Spleen (tissue), 11 donors: Measurements from ENCODE around the gene HOXD4. TPM values are rescaled to one million over a fixed set of nuclear protein-coding genes. Genes with fewer than 3 reads are reported as not detected.

Experiments
- DNase-seq: peaks from one replicate; pipeline ENCODE4 v3.0.0-alpha.2; 2020
- H3K27ac ChIP-seq, 8 donors: fragments of 200-600 bp; sonication (generic) in 7 of 8; 1 replicate in 4 of 8; 2 replicates in 4 of 8; pipeline versions ENCODE4 v1.5.0 to v1.8.0; 2016 to 2021; ENCODE audit warnings: inconsistent platforms in 4 of 8, mild to moderate bottlenecking in 4 of 8, moderate library complexity in 1 of 8
- H3K27me3 ChIP-seq, 7 donors: fragments of 200-600 bp; sonication (generic) in 6 of 7; replicated peaks in 1 of 7; 1 replicate in 4 of 7; 2 replicates in 3 of 7; pipeline versions ENCODE4 v1.5.0 to v1.8.0; 2016 to 2021; ENCODE audit warnings: inconsistent platforms in 3 of 7, mild to moderate bottlenecking in 1 of 7
- H3K36me3 ChIP-seq, 6 donors: fragments of 200-600 bp; sonication (generic) in 5 of 6; 1 replicate in 4 of 6; 2 replicates in 2 of 6; pipeline versions ENCODE4 v1.5.0 to v1.8.0; 2016 to 2021; ENCODE audit warnings: inconsistent platforms in 2 of 6
- H3K4me1 ChIP-seq, 6 donors: fragments of 200-600 bp; sonication (generic) in 5 of 6; 1 replicate in 3 of 6; 2 replicates in 3 of 6; pipeline versions ENCODE4 v1.5.0 to v1.8.0; 2016 to 2021; ENCODE audit warnings: inconsistent platforms in 3 of 6
- H3K4me3 ChIP-seq, 8 donors: fragments of 200-600 bp; sonication (generic) in 7 of 8; 1 replicate in 4 of 8; 2 replicates in 4 of 8; pipeline versions ENCODE4 v1.5.0 to v1.8.0; 2016 to 2021; ENCODE audit warnings: inconsistent platforms in 4 of 8, mild to moderate bottlenecking in 4 of 8, moderate library complexity in 2 of 8
- H3K9me3 ChIP-seq, 8 donors: fragments of 200-600 bp; sonication (generic) in 7 of 8; 1 replicate in 4 of 8; 2 replicates in 4 of 8; pipeline versions ENCODE4 v1.5.0 to v1.8.0; 2016 to 2021; ENCODE audit warnings: inconsistent platforms in 4 of 8
- POLR2A ChIP-seq, 3 donors: fragments of 450-650 bp; IDR thresholded peaks; one replicate each; pipeline ENCODE4 v1.5.1; 2017; ENCODE audit warnings: antibody characterized with exemption in 3 of 3, mild to moderate bottlenecking in 1 of 3
- POLR2AphosphoS5 ChIP-seq, 3 donors: sonication (generic); formaldehyde crosslinking; IDR thresholded peaks; one replicate each; pipeline ENCODE4 v1.5.1; 2017; ENCODE audit warnings: antibody characterized with exemption in 3 of 3
- WGBS, 5 donors: extraction: QIAGEN DNeasy Blood & Tissue Kit in 3 of 5; methylation state at CpG; one replicate each; pipeline versions ENCODE4 v1.1.5 to v1.1.7; 2013 to 2018; 5-methylcytosine and 5-hydroxymethylcytosine counted together
- intact Hi-C: fragments of 100-400 bp; cut with DNase I; formaldehyde crosslinking; loops from one replicate; pipeline ENCODE4 v1.15.0; 2023; ENCODE audit warnings: low total_unique reads
- microRNA-seq, 3 donors: library from miRNA; unstranded; fragments of <30 nt; microRNA quantifications; one replicate each; pipeline versions ENCODE4 to v1.1.0, GENCODE V29; 2019 to 2020
- polyA plus RNA-seq, 3 donors: library from polyadenylated mRNA; stranded (reverse); fragments of 200-250 nt; gene quantifications; one replicate each; pipeline ENCODE4 v1.2.1, GENCODE V29; 2013
- small RNA-seq, 4 donors: library from RNA; depleted of rRNA; stranded (forward); fragments of <200 nt; gene quantifications; one replicate each; pipeline ENCODE3, GENCODE V24; 2016
- total RNA-seq, 7 donors: library from RNA; depleted of rRNA in 3 of 7; stranded (reverse); fragments of >200 nt in 3 of 7; fragmentation: NEBNext Ultra II Directional in 4 of 7; extraction: Animal tissue kit (Norgen Biotek cat#: 25700) in 4 of 7; gene quantifications; one replicate each; pipeline versions ENCODE4 v1.1.0 to v1.2.1, GENCODE V29; 2016 to 2021
- TF ChIP-seq, protein P1 (sequence below), 11 experiments: fragments of 200-600 bp in 7 of 11; fragments of 450-650 bp in 4 of 11; sonication (generic) in 4 of 11; IDR thresholded peaks in 8 of 11; conservative IDR thresholded peaks in 3 of 11; 1 replicate in 7 of 11; 2 replicates in 4 of 11; pipeline versions ENCODE4 v1.4.0 to v1.8.0; 2016 to 2021; ENCODE audit warnings: antibody characterized with exemption in 11 of 11, inconsistent platforms in 4 of 11, mild to moderate bottlenecking in 1 of 11
- donor health status: healthy with polysubstance abuse.
- donor health status: DM: no; HTN: no; CAD: no; lungs with moderate emphysema.
- donor health status: DM: no; HTN: no; CAD: no.
- donor health status: Bipolar disorder and iron deficiency.
- donor health status: healthy.
- donor health status: DM: no; HTN: no; CAD: no.
- donor health status: DM: yes; HTN: yes; CAD: no.

HOXD4 gene
- total and polyA plus RNA-seq, 10 donors: 0.88 to 9.8 (median 6.5) TPM

DNA sequence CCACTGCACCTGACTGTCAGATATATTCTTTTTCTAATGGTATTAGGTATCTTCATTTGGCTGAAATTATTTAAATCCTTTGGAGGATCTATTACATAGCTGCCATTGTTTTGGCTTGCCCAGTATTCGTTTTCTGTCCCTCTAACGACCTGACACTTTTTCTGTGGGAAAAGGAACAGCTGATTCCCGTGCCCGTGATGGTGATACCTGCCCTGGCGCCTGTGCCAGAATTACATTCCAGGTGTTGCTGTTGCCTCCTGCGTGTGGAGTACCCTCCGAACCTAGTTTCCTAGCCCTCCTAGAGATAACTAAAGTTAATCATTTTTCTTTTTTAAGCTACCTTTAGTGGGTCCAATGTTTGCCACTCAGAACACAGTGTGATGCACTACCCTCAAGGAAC, 51.1 kb downstream of the HOXD4 start:
- Histone ChIP-seq H3K9me3 (peaks cover 0 to 9% (median 0%) of the 10 kb centered on the region in 8 donors), H3K36me3 (no peaks in the 10 kb centered on the region), H3K4me1 (no peaks in the 10 kb centered on the region), H3K27ac (no peak overlapping the region), H3K4me3 (no peak overlapping the region), H3K27me3 (peaks cover 0 to 70% (median 0%) of the 10 kb centered on the region in 7 donors)
- 86 to 93% (median 89%) methylated on average over 7 of the region's 7 CpGs for WGBS, 5 donors
- TF ChIP-seq POLR2AphosphoS5 (IDR thresholded peaks at IDR 0.05): no peak
- TF ChIP-seq, protein P1, sequence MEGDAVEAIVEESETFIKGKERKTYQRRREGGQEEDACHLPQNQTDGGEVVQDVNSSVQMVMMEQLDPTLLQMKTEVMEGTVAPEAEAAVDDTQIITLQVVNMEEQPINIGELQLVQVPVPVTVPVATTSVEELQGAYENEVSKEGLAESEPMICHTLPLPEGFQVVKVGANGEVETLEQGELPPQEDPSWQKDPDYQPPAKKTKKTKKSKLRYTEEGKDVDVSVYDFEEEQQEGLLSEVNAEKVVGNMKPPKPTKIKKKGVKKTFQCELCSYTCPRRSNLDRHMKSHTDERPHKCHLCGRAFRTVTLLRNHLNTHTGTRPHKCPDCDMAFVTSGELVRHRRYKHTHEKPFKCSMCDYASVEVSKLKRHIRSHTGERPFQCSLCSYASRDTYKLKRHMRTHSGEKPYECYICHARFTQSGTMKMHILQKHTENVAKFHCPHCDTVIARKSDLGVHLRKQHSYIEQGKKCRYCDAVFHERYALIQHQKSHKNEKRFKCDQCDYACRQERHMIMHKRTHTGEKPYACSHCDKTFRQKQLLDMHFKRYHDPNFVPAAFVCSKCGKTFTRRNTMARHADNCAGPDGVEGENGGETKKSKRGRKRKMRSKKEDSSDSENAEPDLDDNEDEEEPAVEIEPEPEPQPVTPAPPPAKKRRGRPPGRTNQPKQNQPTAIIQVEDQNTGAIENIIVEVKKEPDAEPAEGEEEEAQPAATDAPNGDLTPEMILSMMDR (IDR thresholded peaks at IDR 0.05 in 8 of 11, conservative IDR thresholded peaks at IDR 0.05 in 3 of 11): no peak
- no peak for TF ChIP-seq POLR2A (IDR thresholded peaks at IDR 0.05)
- no peak for DNase-seq
- intact Hi-C loops: no loop called here

Small RNA genes lying within 50 kb of the gene (microRNA-seq; reads per million reads assigned to microRNA genes)
- gene MIR10B: 20,246 to 23,982 (median 20,719) reads per million in 3 donors

Small RNA genes lying within 50 kb of the gene (small RNA-seq; reads per million reads assigned to genes)
- 129,482 to 271,741 (median 218,708) reads per million in 4 donors for gene MIR10B

Other genes starting within 250 kb of the HOXD4 start
- 10 to 100 TPM; 15.1 to 31.9 (median 23.6) TPM for gene LNPK, start 149.3 kb upstream of the HOXD4 start, total RNA-seq
- 1 to 10 TPM; 2.1 to 3.0 (median 2.5) TPM for gene LNPK, start 149.3 kb upstream of the HOXD4 start, polyA plus RNA-seq
- gene EVX2, start 67.6 kb upstream of the HOXD4 start, total RNA-seq: not detected
- gene EVX2, start 67.6 kb upstream of the HOXD4 start, polyA plus RNA-seq: not detected
- not detected for gene HOXD13, start 58.8 kb upstream of the HOXD4 start, total RNA-seq
- not detected for gene HOXD13, start 58.8 kb upstream of the HOXD4 start, polyA plus RNA-seq
- gene HOXD12, start 51.8 kb upstream of the HOXD4 start, total RNA-seq: not detected
- not detected for gene HOXD12, start 51.8 kb upstream of the HOXD4 start, polyA plus RNA-seq
- not detected for gene HOXD11, start 44.3 kb upstream of the HOXD4 start, total RNA-seq
- not detected for gene HOXD11, start 44.3 kb upstream of the HOXD4 start, polyA plus RNA-seq
- gene HOXD10, start 34.8 kb upstream of the HOXD4 start, total RNA-seq: not detected
- gene HOXD10, start 34.8 kb upstream of the HOXD4 start, polyA plus RNA-seq: under 1 TPM in 1 of 3 donors, not detected in 2; 0.06 TPM
- gene HOXD9, start 28.8 kb upstream of the HOXD4 start, total RNA-seq: 1 to 10 TPM; 1.1 to 4.0 (median 2.9) TPM
- 1 to 10 TPM; 1.2 to 3.6 (median 1.5) TPM for gene HOXD9, start 28.8 kb upstream of the HOXD4 start, polyA plus RNA-seq
- gene HOXD8, start 21.8 kb upstream of the HOXD4 start, total RNA-seq: 10 to 100 TPM; 10.5 to 27.0 (median 16.8) TPM
- gene HOXD8, start 21.8 kb upstream of the HOXD4 start, polyA plus RNA-seq: 10 to 100 TPM in 1 of 3 donors, 1 to 10 TPM in 2; 4.7 to 15.7 (median 6.0) TPM
- gene HOXD3, start 5.8 kb downstream of the HOXD4 start, total RNA-seq: 10 to 100 TPM in 2 of 7 donors, 1 to 10 TPM in 5; 4.5 to 15.3 (median 9.8) TPM
- gene HOXD3, start 5.8 kb downstream of the HOXD4 start, polyA plus RNA-seq: 1 to 10 TPM; 1.2 to 4.4 (median 1.7) TPM
- gene HOXD1, start 37.1 kb downstream of the HOXD4 start, total RNA-seq: 1 to 10 TPM in 6 of 7 donors, under 1 TPM in 1; 0.88 to 4.5 (median 1.4) TPM
- gene HOXD1, start 37.1 kb downstream of the HOXD4 start, polyA plus RNA-seq: 1 to 10 TPM in 1 of 3 donors, under 1 TPM in 2; 0.49 to 1.4 (median 0.50) TPM
- 10 to 100 TPM; 11.1 to 23.1 (median 15.7) TPM for gene MTX2, start 117.9 kb downstream of the HOXD4 start, total RNA-seq
- gene MTX2, start 117.9 kb downstream of the HOXD4 start, polyA plus RNA-seq: 10 to 100 TPM; 31.4 to 33.8 (median 32.7) TPM